Activated effector memory CD4-positive, alpha-beta T cell treated with anti-CD3 and anti-CD28 coated beads, Interleukin-2, amount 50 U/mL, for 16 hours (primary cell): ENCODE measurements around the gene PBX2.
"Not testable (repeated sequence)": the region's sequence is repeated elsewhere in the genome, so short reads cannot be mapped to it uniquely, and the experiment has no call there.

Experiments used
- DNase-seq: peaks from one replicate; pipeline ENCODE4 v3.0.0-alpha.2; 2020

The PBX2 gene

GRCh38 chr6:32190054-32190851, at the start of gene PBX2:
PBX2 (minus strand) TSS chr6:32190202; CDS start chr6:32189915, 287 bp downstream.
- peak; percentile 92 for DNase-seq

GRCh38 chr6:32239462-32239861, 49.5 kb upstream of the PBX2 start:
- DNase-seq = no peak

GRCh38 chr6:32234934-32235333, 44.9 kb upstream of the PBX2 start:
- no peak for DNase-seq

- DNase-seq = no peak
These were observed 36.4 kb upstream of the PBX2 start for GRCh38 chr6:32226434-32226833.

- no peak for DNase-seq
These were observed 34.7 kb upstream of the PBX2 start for GRCh38 chr6:32224696-32225095.

- no peak for DNase-seq
These were observed 33.5 kb upstream of the PBX2 start, which contains the start of gene NOTCH4 for GRCh38 chr6:32223258-32224235. NOTCH4 (minus strand) TSS chr6:32224067; CDS start chr6:32223928, 139 bp downstream.

GRCh38 chr6:32222333-32223230, 32.6 kb upstream of the PBX2 start:
- DNase-seq = peak; percentile 51

- peak; percentile 58 for DNase-seq
These were observed 30.0 kb upstream of the PBX2 start for GRCh38 chr6:32220021-32220420.

GRCh38 chr6:32218167-32218566, 28.2 kb upstream of the PBX2 start:
- no peak for DNase-seq

GRCh38 chr6:32216998-32217397, 27.0 kb upstream of the PBX2 start:
- DNase-seq = peak; percentile 34

GRCh38 chr6:32216285-32216684, 26.3 kb upstream of the PBX2 start:
- peak; percentile 25 for DNase-seq

GRCh38 chr6:32215617-32216016, 25.6 kb upstream of the PBX2 start:
- DNase-seq = no peak

GRCh38 chr6:32214126-32214525, 24.1 kb upstream of the PBX2 start:
- DNase-seq = no peak

- no peak for DNase-seq
These were observed 23.6 kb upstream of the PBX2 start for GRCh38 chr6:32213649-32214048.

GRCh38 chr6:32212076-32212760, 22.2 kb upstream of the PBX2 start:
- DNase-seq = no peak

- not testable (repeated sequence) for DNase-seq
These were observed 21.4 kb upstream of the PBX2 start for GRCh38 chr6:32211432-32211831.

- no peak for DNase-seq
These were observed 20.2 kb upstream of the PBX2 start for GRCh38 chr6:32210191-32210601.

- DNase-seq = no peak
These were observed 19.0 kb upstream of the PBX2 start for GRCh38 chr6:32208996-32209395.

GRCh38 chr6:32204268-32204715, 14.3 kb upstream of the PBX2 start:
- no peak for DNase-seq

GRCh38 chr6:32203426-32204267, 13.6 kb upstream of the PBX2 start:
- DNase-seq = no peak

- DNase-seq = no peak
These were observed 12.2 kb upstream of the PBX2 start for GRCh38 chr6:32202186-32202585.
